K562 (cell line): ENCODE data around the gene IGFBP7. TPM values are rescaled to one million over a fixed set of nuclear protein-coding genes. Genes with fewer than 3 reads are reported as not detected.

Source experiments
- CBX3 ChIP-seq, 2 experiments: IDR thresholded peaks; 1 replicate in 1 of 2; 2 replicates in 1 of 2; pipeline ENCODE4 v1.6.1; 2012; ENCODE audit warnings: inconsistent platforms in 2 of 2, low read length in 2 of 2, borderline replicate concordance in 1 of 2, control low read depth in 1 of 2
- CTCF ChIP-seq, 3 experiments: IDR thresholded peaks in 2 of 3; conservative IDR thresholded peaks in 1 of 3; 2 replicates each; pipeline ENCODE4 v1.5.1; 2011 to 2012; ENCODE audit warnings: low read length in 3 of 3, mild to moderate bottlenecking in 3 of 3, control low read depth in 2 of 3, improper control_type of control experiment in 1 of 3, inconsistent platforms in 1 of 3, low read depth in 1 of 3, mixed read lengths in 1 of 3, moderate library complexity in 1 of 3; ENCODE audit not compliant: insufficient read depth in 2 of 3
- ETV1 ChIP-seq: fragments of 450-650 bp; conservative IDR thresholded peaks from 2 replicates; pipeline ENCODE4 v1.6.1; 2016; ENCODE audit warnings: missing genetic modification characterization, control low read depth, low read depth, missing compliant biosample characterization
- GMEB1 ChIP-seq: fragments of 250-450 bp; sonication (Bioruptor Pico); IDR thresholded peaks from 2 replicates; pipeline ENCODE4 v1.4.0; 2020; ENCODE audit warnings: mild to moderate bottlenecking
- HDAC6 ChIP-seq: IDR thresholded peaks from 2 replicates; pipeline ENCODE4 v1.6.1; 2012; ENCODE audit warnings: low read depth, mild to moderate bottlenecking, control low read depth, inconsistent platforms, low read length, moderate library complexity
- ILK ChIP-seq: fragments of 450-650 bp; IDR thresholded peaks from 2 replicates; pipeline ENCODE4 v1.6.1; 2016; ENCODE audit warnings: missing genetic modification characterization, low read depth, mild to moderate bottlenecking, missing compliant biosample characterization, moderate library complexity, borderline replicate concordance
- NELFE ChIP-seq: IDR thresholded peaks from 2 replicates; pipeline ENCODE4 v1.6.1; 2011; ENCODE audit warnings: mild to moderate bottlenecking; ENCODE audit not compliant: insufficient read depth, insufficient read length
- THAP12 ChIP-seq: fragments of 250-450 bp; sonication (Bioruptor Pico); IDR thresholded peaks from 2 replicates; pipeline ENCODE4 v1.9.0; 2021; ENCODE audit warnings: mild to moderate bottlenecking, inconsistent platforms
- ZNF175 ChIP-seq: fragments of 200-800 bp; sonication (Bioruptor generic); IDR thresholded peaks from 2 replicates; pipeline ENCODE4 v1.6.1; 2016; ENCODE audit warnings: low read depth, mild to moderate bottlenecking, missing genetic modification characterization, missing compliant biosample characterization
- polyA plus RNA-seq, 8 experiments: library from polyadenylated mRNA; depleted of rRNA in 4 of 8; stranded (reverse) in 5 of 8; unstranded in 3 of 8; fragments of >200 nt; fragmentation: Nextera tagmentation in 2 of 8; fragmentation: Illumina TruSeq in 1 of 8; extraction: Ambion mirVana in 2 of 8; extraction: Trizol in 1 of 8; gene quantifications; 2 replicates each; pipeline versions ENCODE4 v1.2.1 to v1.2.3, GENCODE V29; 2011 to 2014; ENCODE audit warnings: inconsistent platforms in 1 of 8, missing spikeins in 1 of 8
- total RNA-seq, 7 experiments: library from RNA; depleted of rRNA in 6 of 7; stranded (reverse); fragments of >200 nt in 6 of 7; fragmentation: Illumina TruSeq in 2 of 7; extraction: Trizol in 2 of 7; gene quantifications; 2 replicates each; pipeline versions ENCODE4 v1.2.1 to v1.2.3, GENCODE V29; 2011 to 2021; ENCODE audit warnings: low replicate concordance in 1 of 7

Gene IGFBP7
- total and polyA plus RNA-seq, 9 of the 15 experiments (the other 6 are each of a cell fraction or from before 2014, with no cell fraction given) = 0.27 to 0.49 (median 0.29) TPM; not detected in 6

- TF ChIP-seq THAP12 (CRISPR knock-in tag) (no peak), NELFE (no peak), ETV1 (no peak), ZNF175 (CRISPR knock-in tag) (no peak), CBX3 (IDR thresholded peaks at IDR 0.05; ENCODE audit: borderline replicate concordance in 1 of 2, low read length in 2 of 2) (no peak), CTCF (IDR thresholded peaks at IDR 0.05 in 2 of 3, conservative IDR thresholded peaks at IDR 0.05 in 1 of 3; ENCODE audit: insufficient read depth in 2 of 3, low read depth in 1 of 3, low read length in 3 of 3) (no peak), HDAC6 (no peak), GMEB1 (no peak), ILK (tag) (no peak)
These were observed 26.1 kb upstream of the IGFBP7 start (continued) for GRCh38 chr4:57136281-57136680.
